GM18526 (cell line): Measurements from ENCODE around the gene PODNL1.

Experiments
- POLR2A ChIP-seq: IDR thresholded peaks from 3 replicates; pipeline ENCODE4 v1.6.1; 2011; ENCODE audit not compliant: insufficient read length; ENCODE audit errors: extremely low read depth

Gene PODNL1, protein sequence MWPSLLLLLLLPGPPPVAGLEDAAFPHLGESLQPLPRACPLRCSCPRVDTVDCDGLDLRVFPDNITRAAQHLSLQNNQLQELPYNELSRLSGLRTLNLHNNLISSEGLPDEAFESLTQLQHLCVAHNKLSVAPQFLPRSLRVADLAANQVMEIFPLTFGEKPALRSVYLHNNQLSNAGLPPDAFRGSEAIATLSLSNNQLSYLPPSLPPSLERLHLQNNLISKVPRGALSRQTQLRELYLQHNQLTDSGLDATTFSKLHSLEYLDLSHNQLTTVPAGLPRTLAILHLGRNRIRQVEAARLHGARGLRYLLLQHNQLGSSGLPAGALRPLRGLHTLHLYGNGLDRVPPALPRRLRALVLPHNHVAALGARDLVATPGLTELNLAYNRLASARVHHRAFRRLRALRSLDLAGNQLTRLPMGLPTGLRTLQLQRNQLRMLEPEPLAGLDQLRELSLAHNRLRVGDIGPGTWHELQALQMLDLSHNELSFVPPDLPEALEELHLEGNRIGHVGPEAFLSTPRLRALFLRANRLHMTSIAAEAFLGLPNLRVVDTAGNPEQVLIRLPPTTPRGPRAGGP

DNA sequence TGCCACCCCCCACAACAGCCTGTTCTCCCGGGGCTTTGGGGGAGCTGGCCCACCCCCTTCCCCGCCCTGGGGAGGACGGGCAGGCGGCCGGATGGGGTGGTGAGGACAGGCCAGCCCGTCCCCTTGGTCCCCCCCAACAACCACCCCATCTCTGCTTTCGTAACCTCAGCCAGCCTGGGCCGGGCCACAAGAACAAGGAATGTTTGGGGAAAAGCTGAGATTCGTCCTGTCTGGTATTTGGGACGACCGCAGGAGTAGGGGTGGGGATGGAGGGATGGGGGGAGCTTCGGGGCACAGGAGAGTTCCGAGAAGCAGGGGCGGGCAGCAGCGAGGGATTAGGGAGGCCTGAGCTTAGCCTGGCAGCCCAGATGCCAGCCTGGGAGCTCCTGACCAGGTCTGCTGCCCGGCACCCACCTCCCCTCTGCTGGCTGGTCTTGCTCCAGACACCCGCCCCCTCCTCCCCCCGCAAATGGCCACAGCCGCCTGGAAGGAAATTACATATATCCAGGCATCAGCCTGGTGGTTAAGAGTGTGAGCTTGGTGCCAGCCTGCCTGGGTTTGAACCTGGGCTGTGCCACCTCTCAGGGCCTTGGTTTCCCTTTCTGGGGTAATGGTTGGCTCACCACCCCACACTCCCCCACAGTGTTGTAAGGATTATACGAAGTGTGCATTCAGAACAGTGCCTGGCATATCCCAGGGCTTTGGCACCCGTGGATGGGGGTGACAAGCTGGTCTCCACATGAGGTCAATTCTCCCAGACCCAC is at the start of gene PODNL1:
PODNL1 (minus strand) TSS at position 117 of the 764 bp plus-strand sequence. CDS start 236 bp downstream, outside the sequence.
- no peak for TF ChIP-seq POLR2A

DNA sequence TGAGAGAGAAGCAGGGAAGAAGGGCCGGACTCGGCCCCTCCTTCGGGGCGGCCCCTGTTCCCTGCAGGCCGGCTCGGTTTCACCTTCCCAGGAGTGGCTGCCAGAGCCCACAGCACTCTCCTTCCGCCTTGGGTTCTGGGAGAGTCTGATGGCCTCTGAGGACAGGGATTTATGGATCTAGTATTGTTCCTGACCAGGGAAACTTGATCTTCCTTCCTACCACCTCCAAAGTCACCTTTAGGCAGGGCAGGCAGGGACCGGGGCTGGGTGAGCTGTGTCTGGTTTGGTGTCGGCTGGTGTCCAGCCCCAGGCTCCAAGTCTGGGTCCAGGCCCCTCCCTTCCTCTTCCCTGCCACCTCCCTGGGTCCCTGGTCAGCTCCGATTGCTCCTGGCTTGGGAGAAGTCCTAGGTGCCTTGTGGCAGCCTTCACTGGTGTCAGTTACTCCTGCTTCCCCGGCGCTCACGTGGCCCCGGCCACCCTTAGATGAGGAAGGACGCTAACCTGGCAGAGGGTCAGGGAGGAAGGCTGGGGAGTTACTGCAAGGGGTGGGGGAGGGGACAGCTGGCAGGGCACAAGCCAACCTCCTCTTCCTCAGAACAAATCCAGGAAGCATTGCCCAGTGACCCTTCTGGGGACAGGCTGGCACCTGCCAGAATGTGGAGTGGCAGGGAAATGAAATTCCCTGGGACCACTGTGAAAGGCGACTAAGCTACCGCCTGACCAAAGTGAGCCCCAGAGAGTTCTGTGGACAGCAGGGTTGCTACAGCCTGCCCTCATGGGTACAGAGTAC is 49.1 kb upstream of the PODNL1 start:
- no peak for TF ChIP-seq POLR2A

DNA sequence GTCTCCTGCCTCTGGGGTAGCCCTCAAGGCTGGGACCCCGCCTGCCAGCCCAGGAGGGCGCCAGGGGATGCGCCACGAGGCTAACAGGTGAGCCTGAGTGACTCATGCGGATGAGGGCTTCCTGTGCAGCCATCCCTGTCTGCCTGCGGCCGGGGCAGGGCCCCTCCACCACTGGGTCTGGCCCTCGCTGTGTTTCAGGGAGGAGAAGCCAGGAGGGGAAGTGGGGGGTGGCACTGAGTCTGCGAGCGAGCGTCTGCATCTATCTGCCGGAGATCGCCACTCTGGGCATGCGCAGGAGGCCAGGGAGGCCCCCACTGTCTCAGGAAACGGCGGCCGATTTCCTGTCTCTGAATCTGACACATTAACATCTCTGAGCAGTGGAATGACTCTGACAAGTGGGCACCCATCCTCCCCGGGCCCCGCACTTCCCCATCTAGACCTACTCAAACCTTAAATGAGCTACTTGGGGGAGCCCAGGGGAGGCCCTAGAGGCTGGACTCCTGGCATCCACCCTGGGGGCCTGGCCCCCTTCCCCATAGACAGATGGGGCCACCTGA is 48.2 kb upstream of the PODNL1 start:
- TF ChIP-seq POLR2A: peak; percentile 45

DNA sequence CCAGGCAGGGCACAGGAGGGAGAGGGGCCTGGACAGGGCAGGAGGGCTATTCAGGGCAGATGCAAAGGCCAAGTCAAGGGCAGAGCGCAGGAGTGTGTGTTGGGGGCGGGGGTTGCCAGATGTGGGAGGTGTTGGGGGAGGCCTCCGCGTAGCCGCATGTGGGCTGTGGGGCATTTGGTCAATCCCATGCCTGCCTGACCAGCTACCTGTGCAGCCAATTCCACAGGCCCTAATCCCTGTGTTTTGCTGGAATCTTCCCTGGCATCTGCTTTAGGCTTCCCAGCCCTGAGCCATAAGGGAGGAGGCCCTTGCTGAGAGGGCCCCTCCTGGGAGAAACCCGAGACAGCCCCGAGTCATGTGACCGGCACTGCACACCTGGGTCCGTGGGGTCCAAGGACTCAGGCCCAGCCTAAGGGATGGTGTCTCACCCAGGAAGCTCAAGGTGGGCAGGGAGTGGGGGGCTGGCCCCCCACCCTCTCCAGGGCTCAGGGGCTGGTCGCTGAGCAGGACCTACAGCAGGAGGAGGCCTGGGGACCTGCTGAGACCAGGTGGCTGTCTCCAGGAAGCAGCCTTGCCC is 47.6 kb upstream of the PODNL1 start:
- no peak for TF ChIP-seq POLR2A

DNA sequence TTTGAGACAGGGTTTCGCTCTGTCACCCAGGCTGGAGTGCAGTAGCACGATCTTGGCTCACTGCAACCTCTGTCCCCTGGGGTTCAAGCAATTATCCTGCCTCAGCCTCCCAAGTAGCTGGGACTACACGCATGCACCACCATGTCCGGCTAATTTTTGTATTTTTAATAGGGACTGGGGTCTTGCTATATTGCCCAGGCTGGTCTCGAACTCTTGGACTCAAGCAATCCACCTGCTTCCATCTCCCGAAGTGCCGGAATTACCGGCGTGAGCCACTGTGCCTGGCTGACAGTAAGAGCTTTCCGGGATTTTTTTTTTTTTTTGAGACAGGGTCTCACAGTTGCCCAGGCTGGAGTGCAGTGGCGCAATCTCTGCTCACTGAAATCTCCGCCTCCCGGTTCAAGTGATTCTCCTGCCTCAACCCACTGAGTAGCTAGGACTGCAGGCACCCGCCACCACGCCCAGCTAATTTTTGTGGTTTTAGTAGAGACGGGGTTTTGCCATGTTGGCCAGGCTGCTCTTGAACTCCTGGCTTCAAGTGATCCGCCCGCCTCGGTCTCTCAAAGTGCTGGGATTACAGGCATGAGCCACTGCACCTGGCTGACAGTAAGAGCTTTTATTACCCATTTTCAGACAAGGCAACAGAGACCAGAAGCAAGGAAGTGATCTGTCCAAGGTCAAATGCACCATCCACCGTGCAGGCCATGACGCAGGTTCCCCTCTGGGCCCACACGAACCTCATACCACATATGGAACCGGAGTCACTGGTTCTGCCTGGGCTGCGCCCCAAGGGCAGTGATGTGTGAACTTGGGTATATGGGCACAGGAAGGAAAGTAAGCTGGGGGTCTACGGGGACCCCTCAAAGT is 46.9 kb upstream of the PODNL1 start:
- no peak for TF ChIP-seq POLR2A

DNA sequence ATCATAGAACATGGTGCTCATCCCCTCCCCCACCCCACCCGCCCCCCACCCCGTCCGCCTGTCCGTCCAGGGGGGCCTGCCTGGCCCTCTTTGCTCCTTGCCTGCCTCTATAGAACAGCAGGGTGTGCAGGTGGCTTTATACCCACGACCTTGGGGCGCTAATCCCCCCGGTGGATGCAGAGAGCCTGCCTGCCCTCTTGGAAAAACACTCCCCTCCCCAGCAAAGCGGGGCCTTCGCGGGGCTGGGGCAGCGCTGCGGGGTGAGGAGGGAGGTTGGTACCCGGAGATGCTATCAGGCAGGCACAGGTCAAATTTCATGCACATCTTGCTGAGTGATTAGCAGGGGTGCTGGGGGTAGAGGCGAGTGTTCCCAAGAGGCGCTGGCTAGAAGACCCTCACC is 46.0 kb upstream of the PODNL1 start:
- TF ChIP-seq POLR2A: no peak

DNA sequence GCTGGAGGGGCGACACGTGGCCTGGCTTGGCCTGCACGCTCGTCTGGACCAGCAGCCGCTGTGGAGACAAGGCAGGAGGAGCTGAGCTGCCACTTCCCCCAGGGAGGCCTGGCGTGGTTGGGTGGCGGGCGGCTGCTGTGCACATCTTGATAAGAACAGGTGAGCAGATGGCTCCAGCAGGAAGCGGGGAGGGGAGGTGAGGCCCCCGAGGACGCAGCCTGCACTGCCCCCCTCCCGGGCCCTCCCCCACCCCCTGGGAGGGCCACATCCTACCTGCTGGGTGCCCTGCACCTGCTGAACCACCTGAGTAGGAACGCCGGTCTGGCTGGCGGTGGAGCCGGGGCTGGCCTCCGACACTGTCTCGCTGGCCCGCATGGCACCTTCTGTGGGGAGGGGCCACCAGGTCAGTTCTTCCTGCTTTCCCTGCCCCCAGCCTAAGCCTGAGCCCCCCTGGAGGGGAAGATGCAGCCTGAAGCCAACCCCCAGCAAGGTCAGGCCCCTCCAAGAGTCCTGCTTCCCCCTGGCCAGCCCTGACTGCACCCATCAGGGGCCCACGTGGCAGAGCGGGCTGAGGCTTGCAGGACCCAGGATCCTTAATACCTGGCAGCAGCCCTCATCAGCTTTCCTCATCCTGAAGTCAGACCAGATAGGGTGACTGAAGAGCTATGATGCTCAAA is 45.1 kb upstream of the PODNL1 start:
- no peak for TF ChIP-seq POLR2A

DNA sequence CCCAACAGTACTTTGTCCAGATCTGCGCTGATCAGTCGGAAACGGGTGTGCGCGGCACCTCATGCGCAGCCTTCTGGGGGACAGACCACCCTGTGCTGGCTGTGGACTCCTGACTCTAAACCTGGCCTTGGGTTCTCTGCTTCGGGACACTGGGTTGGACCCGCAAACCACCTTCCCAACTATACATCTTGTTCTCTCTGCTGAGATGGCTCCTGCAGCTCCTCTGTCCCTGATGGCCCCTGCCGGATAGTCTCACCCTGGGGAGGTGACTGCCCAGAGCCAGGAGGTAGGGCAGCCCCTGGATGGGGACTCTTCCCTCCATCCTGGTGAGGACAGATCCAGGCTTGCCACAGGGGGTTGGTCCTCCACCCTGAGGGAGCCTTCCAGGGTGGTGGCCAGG is 44.6 kb upstream of the PODNL1 start:
- TF ChIP-seq POLR2A: no peak

DNA sequence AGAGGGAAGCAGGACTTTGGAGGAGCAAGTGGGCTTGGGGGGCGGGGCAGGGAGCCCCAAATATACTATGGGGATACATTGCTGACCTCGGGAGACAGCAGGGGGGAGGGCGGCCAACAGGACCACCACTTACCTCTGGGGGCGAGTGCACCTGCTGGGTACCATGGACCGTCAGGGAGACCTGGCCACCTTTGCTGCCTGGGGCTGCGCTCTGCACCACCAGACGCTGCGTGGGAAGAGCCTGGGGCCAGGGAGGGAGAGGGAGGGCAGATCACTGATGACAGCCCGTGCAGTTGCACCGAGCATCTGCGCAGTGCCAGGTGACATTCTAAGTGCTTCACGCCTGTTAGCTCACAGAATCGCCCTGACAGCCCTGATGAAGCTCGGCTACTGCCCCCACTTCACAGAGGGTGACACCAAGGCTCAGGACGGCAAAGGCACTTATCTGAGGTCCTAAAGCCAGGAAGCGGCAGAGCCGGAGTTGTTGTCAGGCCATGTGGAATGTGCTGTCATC is 43.8 kb upstream of the PODNL1 start:
- no peak for TF ChIP-seq POLR2A

DNA sequence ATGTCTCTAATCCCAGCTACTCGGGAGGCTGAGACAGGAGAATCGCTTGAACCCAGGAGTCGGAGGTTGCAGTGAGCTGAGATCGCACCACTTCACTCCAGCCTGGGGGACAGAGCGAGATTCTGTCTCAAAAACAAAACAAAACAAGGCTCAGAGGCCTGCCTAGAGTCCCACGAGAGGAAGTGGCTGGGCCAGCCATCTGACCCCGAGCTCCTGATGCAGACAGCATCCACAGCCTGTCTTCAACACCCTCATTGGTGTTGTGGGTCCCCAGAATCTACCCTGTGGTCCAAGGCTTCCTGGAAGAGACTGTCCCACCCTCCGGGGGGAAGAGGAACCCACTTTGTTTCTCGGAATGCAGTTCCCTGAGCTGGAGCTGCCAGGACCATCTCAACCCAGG is 43.2 kb upstream of the PODNL1 start:
- TF ChIP-seq POLR2A: no peak

DNA sequence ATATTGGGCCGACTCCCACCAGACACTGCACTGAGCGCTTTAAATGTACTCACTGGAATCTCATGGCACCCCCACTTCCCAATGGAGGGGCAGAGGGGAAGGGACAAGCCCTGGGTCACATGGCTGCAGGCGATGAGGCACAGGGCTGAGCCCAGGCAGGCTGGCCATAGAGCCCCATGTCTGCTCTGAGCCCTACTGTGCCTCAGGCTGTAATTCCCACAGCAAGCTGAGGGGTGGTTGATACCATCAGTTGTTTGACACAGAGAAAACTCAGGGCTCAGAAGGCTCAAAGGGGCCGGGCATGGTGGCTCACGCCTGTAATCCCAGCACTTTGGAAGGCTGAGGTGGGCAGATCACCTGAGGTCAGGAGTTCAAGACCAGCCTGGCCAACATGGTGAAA is 42.8 kb upstream of the PODNL1 start:
- TF ChIP-seq POLR2A: no peak

DNA sequence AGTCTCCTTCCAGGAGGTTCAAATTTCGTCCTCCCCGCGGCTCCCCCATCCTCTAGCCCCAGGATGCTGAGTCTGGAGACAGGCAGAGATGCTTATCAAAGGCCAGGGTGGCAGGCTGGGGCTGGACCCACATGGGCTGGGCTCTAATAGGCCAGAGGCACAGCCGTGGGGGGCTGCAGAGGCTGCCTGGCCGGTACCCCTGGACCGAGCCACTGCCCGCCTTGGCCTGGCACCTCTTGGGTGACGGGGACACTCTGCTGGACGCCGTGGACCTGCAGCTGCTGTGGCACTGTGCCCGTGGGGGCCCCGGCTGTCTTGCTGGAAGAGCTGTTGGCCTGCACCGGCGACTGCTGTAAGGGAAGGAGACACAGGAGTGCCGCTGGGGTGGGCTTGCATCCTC is 42.1 kb upstream of the PODNL1 start:
- no peak for TF ChIP-seq POLR2A

DNA sequence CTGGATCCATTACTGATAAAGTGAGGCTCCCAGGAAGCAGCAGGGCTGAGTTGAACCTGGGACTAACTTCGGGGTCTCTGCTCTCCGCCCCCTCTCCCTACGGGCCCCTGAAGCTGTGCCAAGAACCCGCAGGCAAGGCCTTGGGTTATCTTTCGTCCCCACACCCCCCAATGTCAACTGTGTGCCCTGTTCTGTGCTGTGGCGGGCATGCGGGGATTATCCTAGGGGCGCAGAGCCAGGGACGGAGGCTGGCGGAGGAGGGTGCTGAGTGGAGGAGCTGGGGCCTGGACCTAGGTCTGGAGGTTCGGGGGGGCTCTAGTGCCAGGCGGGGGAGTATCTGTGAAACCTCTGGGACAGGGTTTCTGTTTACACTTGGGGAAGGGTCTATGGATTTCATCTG is 41.5 kb upstream of the PODNL1 start:
- TF ChIP-seq POLR2A: no peak
